DOHH2 (cell line): Measurements from ENCODE around the gene THEMIS2.

ENCODE experiments used
- CTCF ChIP-seq: fragments of 200-600 bp; sonication (generic); IDR thresholded peaks from one replicate; pipeline ENCODE4 v1.5.1; 2014; ENCODE audit warnings: antibody characterized with exemption, mild to moderate bottlenecking, low read depth, low read length; ENCODE audit not compliant: poor library complexity, severe bottlenecking
- EZH2phosphoT487 ChIP-seq: fragments of 200-600 bp; sonication (generic); IDR thresholded peaks from 2 replicates; pipeline ENCODE4 v1.6.1; 2017; ENCODE audit warnings: borderline replicate concordance, mild to moderate bottlenecking, antibody characterized with exemption, low read length, moderate library complexity, mixed read lengths

- TF ChIP-seq CTCF: no peak
- no peak for TF ChIP-seq EZH2phosphoT487
These were observed 8.0 kb upstream of the THEMIS2 start for GRCh38 chr1:27864264-27864895.
